CD4-positive, alpha-beta T cell (primary cell): ENCODE measurements around the gene SETD3. TPM values are rescaled to one million over a fixed set of nuclear protein-coding genes. Genes with fewer than 3 reads are reported as not detected.

ENCODE experiments used
- ATAC-seq: fragments of 200-7000 bp; cut with Tn5 transposase; one replicate; pipeline ENCODE4 v1.10.0; 2022; ENCODE audit warnings: mild to moderate bottlenecking; ENCODE audit not compliant: poor library complexity
- CTCF ChIA-PET: fragments of 350-600 bp; sonication (Branson Sonifier 250); formaldehyde crosslinking; loops from one replicate; lab custom pipeline; 2021; ENCODE audit warnings: antibody characterized with exemption, inconsistent platforms; lab: Charles Lee
- POLR2A ChIA-PET: fragments of 350-600 bp; sonication (Branson Sonifier 250); formaldehyde crosslinking; loops from one replicate; lab custom pipeline; 2021; ENCODE audit warnings: antibody characterized with exemption, inconsistent platforms; lab: Charles Lee
- DNase-seq, 14 experiments: peaks; one replicate each; pipeline ENCODE4 v3.0.0-alpha.2; 2013 to 2020; ENCODE audit warnings: mixed read lengths in 2 of 14
- H3K27ac ChIP-seq, 2 donors: one replicate each; pipeline versions ENCODE4 v1.5.1 to v1.7.0; 2013; ENCODE audit warnings: low read length in 2 of 2, low read depth in 1 of 2, mild to moderate bottlenecking in 1 of 2
- H3K27me3 ChIP-seq, 2 experiments: 1 replicate in 1 of 2; 2 replicates in 1 of 2; pipeline versions ENCODE4 v1.6.1 to v1.7.0; 2013; ENCODE audit warnings: low read length in 2 of 2, control low read depth in 1 of 2, mild to moderate bottlenecking in 1 of 2, moderate library complexity in 1 of 2; ENCODE audit not compliant: insufficient read depth in 2 of 2, control insufficient read depth in 1 of 2
- H3K36me3 ChIP-seq: one replicate; pipeline ENCODE4 v1.6.1; 2013; ENCODE audit warnings: low read length, control low read depth; ENCODE audit not compliant: insufficient read depth
- H3K4me1 ChIP-seq: one replicate; pipeline ENCODE4 v1.6.1; 2013; ENCODE audit warnings: low read length, control low read depth; ENCODE audit not compliant: insufficient read depth
- H3K4me3 ChIP-seq: one replicate; pipeline ENCODE4 v1.5.1; 2013; ENCODE audit warnings: mild to moderate bottlenecking, low read length, moderate library complexity
- H3K9me3 ChIP-seq, 2 experiments: 1 replicate in 1 of 2; 2 replicates in 1 of 2; pipeline versions ENCODE4 v1.6.1 to v1.7.0; 2013; ENCODE audit warnings: low read length in 2 of 2, mild to moderate bottlenecking in 2 of 2, control low read depth in 1 of 2, moderate library complexity in 1 of 2; ENCODE audit not compliant: control insufficient read depth in 1 of 2, insufficient read depth in 1 of 2
- H3K27ac Mint-ChIP-seq: one replicate; pipeline ENCODE4 v1.8.0; 2020; ENCODE audit warnings: mixed read lengths
- H3K27me3 Mint-ChIP-seq: one replicate; pipeline ENCODE4 v1.8.0; 2021; ENCODE audit warnings: mixed read lengths
- H3K36me3 Mint-ChIP-seq: one replicate; pipeline ENCODE4 v1.8.0; 2021; ENCODE audit warnings: low read depth, mixed read lengths
- H3K4me1 Mint-ChIP-seq: one replicate; pipeline ENCODE4 v1.8.0; 2021; ENCODE audit warnings: low read depth, mixed read lengths
- H3K4me3 Mint-ChIP-seq: one replicate; pipeline ENCODE4 v1.8.0; 2020; ENCODE audit warnings: mild to moderate bottlenecking, mixed read lengths
- H3K9me3 Mint-ChIP-seq: one replicate; pipeline ENCODE4 v1.8.0; 2020; ENCODE audit warnings: mixed read lengths
- intact Hi-C, 2 experiments: fragments of 100-400 bp; cut with DNase I in 1 of 2; cut with micrococcal nuclease in 1 of 2; formaldehyde crosslinking; loops; one replicate each; pipeline versions ENCODE4 v1.15.1 to v1.9.0; 2023 to 2025; cut with DNase I, micrococcal nuclease
- total RNA-seq, 174 experiments: library from RNA in 2 of 174; stranded (reverse) in 2 of 174; gene quantifications; one replicate each; pipeline ENCODE4 v1.2.3 and lab custom pipeline; 2021 to 2026
- TF ChIP-seq, protein P1 (sequence below): fragments of 200-600 bp; IDR thresholded peaks from one replicate; pipeline ENCODE4 v1.8.0; 2022; ENCODE audit warnings: antibody characterized with exemption, mild to moderate bottlenecking

The SETD3 gene
- total RNA-seq, 2 experiments from 2014 or later: 46.1 to 51.4 TPM

DNA sequence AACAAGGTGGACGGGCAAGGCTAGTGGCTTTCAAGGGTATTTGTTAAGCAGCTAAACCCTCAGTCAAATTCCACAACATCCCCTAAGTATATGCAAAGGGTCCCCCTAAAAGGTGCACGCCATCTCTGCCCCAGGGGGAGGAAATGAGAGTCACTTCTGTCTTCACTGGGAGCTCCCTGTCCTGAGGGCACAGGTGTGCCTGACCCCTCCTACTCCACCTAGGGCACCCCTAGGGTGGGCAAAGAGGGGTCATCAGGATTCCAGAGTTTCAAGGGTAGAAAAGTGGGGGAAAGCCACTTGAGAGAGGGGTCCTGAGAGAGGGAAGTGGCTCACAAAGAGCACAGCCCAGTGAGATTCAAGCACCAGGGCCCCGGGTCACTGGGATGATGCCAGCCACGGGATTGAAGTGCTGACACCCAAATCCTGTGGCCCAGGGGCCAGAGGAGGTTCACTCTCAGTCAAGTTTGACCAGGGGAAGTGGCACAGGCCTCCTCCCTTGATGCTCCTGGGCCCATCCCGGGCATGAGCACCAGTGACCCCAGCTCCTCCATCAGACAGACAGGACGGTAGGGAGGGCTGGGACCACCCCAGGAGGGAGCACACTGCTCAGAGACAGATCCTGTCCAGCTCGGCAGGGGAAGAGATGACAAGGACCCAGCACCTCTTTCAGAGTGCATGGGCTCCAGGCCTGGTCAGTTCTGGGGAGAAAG lies 126.3 kb downstream of the SETD3 start:
- Histone ChIP-seq H3K27ac (no peak overlapping the region), H3K36me3 (no peaks in the 10 kb centered on the region), H3K9me3 (peaks cover 0 to 3% of the 10 kb centered on the region in 2 experiments), H3K4me3 (no peak overlapping the region), H3K4me1 (no peaks in the 10 kb centered on the region), H3K27me3 (peaks cover 0 to 2% of the 10 kb centered on the region in 2 experiments)
- ChIA-PET POLR2A (no interaction called here), CTCF (no interaction called here)
- Mint-ChIP-seq H3K4me1 (no peaks in the 10 kb centered on the region), H3K27me3 (no peaks in the 10 kb centered on the region), H3K9me3 (no peaks in the 10 kb centered on the region), H3K4me3 (no peak overlapping the region), H3K36me3 (no peaks in the 10 kb centered on the region), H3K27ac (no peak overlapping the region)
- intact Hi-C loops: no loop called here
- TF ChIP-seq, protein P1, sequence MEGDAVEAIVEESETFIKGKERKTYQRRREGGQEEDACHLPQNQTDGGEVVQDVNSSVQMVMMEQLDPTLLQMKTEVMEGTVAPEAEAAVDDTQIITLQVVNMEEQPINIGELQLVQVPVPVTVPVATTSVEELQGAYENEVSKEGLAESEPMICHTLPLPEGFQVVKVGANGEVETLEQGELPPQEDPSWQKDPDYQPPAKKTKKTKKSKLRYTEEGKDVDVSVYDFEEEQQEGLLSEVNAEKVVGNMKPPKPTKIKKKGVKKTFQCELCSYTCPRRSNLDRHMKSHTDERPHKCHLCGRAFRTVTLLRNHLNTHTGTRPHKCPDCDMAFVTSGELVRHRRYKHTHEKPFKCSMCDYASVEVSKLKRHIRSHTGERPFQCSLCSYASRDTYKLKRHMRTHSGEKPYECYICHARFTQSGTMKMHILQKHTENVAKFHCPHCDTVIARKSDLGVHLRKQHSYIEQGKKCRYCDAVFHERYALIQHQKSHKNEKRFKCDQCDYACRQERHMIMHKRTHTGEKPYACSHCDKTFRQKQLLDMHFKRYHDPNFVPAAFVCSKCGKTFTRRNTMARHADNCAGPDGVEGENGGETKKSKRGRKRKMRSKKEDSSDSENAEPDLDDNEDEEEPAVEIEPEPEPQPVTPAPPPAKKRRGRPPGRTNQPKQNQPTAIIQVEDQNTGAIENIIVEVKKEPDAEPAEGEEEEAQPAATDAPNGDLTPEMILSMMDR: no peak
- no peak for ATAC-seq
- DNase-seq: no peak

DNA sequence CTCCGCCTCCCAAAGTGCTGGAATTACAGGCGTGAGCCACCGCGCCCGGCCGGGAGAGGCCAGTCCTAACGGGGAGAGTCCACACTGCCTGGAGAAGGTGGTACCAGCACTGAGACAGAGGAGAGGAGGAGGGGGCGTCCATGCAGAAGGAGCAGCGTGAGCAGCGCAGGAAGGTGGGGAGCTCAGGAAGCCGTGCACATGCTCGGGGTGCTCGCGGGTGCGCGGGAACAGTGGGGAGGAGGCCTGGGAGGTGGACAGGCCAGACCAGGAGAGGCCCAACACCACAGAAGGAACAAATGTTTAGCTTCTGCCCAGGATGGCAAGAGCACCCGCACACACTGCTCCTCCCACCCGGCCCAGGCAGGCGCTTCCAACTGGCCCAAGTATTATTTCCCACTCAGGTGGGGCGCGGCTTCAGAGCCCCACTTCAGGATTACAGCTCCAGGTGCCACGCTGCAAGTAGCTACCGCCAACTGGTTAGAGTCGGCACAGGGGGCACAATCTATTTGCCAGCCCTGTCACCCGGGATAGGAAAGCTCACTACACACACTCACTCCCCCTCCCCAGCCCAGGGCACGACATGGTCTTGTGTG lies 127.9 kb downstream of the SETD3 start:
- H3K4me3 ChIP-seq: no peak overlapping the region
- no peaks in the 10 kb centered on the region for H3K36me3 Mint-ChIP-seq
- H3K4me3 Mint-ChIP-seq: no peak overlapping the region
- no peaks in the 10 kb centered on the region for H3K27me3 Mint-ChIP-seq
- H3K4me1 ChIP-seq: no peaks in the 10 kb centered on the region
- no peaks in the 10 kb centered on the region for H3K9me3 Mint-ChIP-seq
- no peak for ATAC-seq
- intact Hi-C loops: no loop called here
- no peak overlapping the region for H3K27ac Mint-ChIP-seq
- H3K9me3 ChIP-seq: peaks cover 0 to 3% of the 10 kb centered on the region in 2 experiments
- peaks cover 0 to 2% of the 10 kb centered on the region in 2 experiments for H3K27me3 ChIP-seq
- H3K4me1 Mint-ChIP-seq: no peaks in the 10 kb centered on the region
- H3K36me3 ChIP-seq: no peaks in the 10 kb centered on the region
- ChIA-PET POLR2A (no interaction called here), CTCF (no interaction called here)
- TF ChIP-seq, protein P1: no peak
- no peak overlapping the region for H3K27ac ChIP-seq
- no peak for DNase-seq

DNA sequence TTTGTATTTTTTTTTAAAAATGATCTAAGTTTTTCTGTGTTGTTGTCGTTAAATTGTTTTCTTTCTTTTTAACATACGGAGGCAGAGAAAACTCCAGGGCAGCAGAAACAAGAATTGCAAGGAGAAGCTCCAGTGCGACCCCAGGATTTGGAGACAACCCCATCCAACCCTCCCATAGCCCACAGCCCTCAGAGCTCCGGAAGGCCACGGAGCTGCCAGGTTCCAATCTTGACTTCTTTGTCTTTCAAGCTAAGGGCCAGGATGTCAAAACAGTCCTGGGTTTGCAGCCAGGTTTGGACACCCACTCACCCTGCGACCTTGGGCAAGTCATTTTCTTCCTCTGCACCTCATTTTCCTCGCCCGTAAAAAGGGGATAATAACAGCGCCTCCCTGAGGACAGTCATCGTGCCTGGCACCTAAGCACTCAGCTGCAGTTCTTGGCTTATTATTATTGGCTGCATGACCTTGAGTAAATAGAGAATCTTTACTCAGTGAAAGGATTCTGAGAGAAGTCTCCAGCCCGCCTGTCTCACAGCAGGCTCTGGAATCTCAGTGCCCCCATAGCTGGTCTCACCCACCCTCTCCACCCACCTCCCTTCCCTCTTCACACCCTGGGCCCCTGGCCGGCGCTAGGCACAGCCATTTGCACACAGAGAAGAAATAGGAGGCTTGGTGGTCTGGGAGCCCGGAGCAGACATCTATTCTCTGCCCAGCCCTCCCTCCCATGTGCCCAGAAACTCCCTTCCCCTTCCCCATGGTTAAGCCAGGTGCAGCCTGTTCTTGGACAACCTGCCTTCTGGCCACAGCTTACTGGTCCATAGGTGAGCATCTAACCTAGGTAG lies 129.3 kb downstream of the SETD3 start:
- Mint-ChIP-seq H3K36me3 (no peaks in the 10 kb centered on the region), H3K27ac (no peak overlapping the region), H3K9me3 (no peaks in the 10 kb centered on the region), H3K4me1 (no peaks in the 10 kb centered on the region), H3K27me3 (peaks cover under 1% of the 10 kb centered on the region), H3K4me3 (no peak overlapping the region)
- ChIA-PET POLR2A (no interaction called here), CTCF (no interaction called here)
- TF ChIP-seq, protein P1: no peak
- no peak overlapping the region for H3K4me3 ChIP-seq
- no peak for DNase-seq
- no peak overlapping the region for H3K27ac ChIP-seq
- peaks cover 0 to 3% of the 10 kb centered on the region in 2 experiments for H3K9me3 ChIP-seq
- no peak for ATAC-seq
- peaks cover 0 to 2% of the 10 kb centered on the region in 2 experiments for H3K27me3 ChIP-seq
- H3K4me1 ChIP-seq: no peaks in the 10 kb centered on the region
- intact Hi-C loops: no loop called here
- H3K36me3 ChIP-seq: no peaks in the 10 kb centered on the region
